ENCODE results near the gene ZMYND12. TPM values are rescaled to one million over a fixed set of nuclear protein-coding genes. Genes with fewer than 3 reads are reported as not detected.

Gene ZMYND12
- total RNA-seq, 1 experiment from 2014 or later: 1.7 TPM

DNA sequence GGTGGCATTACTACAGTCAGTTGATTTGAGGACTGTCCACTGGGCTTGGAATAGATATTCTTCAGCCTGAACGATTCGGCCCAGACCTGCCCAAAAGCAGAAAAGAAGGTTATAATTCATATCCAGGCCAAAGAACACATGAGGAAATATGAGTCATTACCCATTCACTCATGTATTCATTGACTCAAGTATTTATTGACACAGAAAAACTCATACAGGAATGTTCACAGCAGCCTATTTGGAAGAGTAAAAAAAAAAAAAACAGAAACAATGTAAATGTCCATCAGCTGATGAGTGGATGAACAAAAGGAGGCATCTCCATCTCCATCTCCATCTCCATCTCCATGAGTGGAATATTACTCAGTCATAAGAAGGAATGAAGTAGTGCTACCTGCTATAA is 15.9 kb downstream of the ZMYND12 start:
- Histone ChIP-seq H3K36me3 (ENCODE audit: low read depth) (no peaks in the 10 kb centered on the region), H3K27me3 (ENCODE audit: insufficient read depth, low read depth) (no peaks in the 10 kb centered on the region), H3K4me2 (peak overlapping the region; percentile 46), H3K9me3 (ENCODE audit: insufficient read depth, low read depth) (no peaks in the 10 kb centered on the region), H3K79me2 (ENCODE audit: low read depth) (no peaks in the 10 kb centered on the region), H2AFZ (no peak overlapping the region), H3K27ac (peak overlapping the region; percentile 38; the same call in 1 of the 2 replicates), H3F3A (ENCODE audit: insufficient read depth, low read depth) (peaks cover 11% of the 10 kb centered on the region), H4K20me1 (ENCODE audit: insufficient read depth) (no peaks in the 10 kb centered on the region), H3K4me1 (replicated peaks; ENCODE audit: insufficient read depth) (peaks cover 7% of the 10 kb centered on the region), H3K9me2 (ENCODE audit: insufficient read depth) (no peaks in the 10 kb centered on the region; the same call in 1 of the 2 replicates), H3K4me3 (no peak overlapping the region)
- ChIA-PET POLR2A (ENCODE audit: unreplicated experiment) (interaction anchor here (0.7 kb wide), 1 partner anchor 117 kb away, joined by 3 read pairs; no protein-coding TSS in a partner anchor), CTCF (interaction anchor here (0.7 kb wide), 1 partner anchor 127 kb away, joined by 4 read pairs; no protein-coding TSS in a partner anchor)
- intact Hi-C loops (cut with micrococcal nuclease; ENCODE audit: unreplicated experiment): no loop called here
- TF ChIP-seq, protein P1, sequence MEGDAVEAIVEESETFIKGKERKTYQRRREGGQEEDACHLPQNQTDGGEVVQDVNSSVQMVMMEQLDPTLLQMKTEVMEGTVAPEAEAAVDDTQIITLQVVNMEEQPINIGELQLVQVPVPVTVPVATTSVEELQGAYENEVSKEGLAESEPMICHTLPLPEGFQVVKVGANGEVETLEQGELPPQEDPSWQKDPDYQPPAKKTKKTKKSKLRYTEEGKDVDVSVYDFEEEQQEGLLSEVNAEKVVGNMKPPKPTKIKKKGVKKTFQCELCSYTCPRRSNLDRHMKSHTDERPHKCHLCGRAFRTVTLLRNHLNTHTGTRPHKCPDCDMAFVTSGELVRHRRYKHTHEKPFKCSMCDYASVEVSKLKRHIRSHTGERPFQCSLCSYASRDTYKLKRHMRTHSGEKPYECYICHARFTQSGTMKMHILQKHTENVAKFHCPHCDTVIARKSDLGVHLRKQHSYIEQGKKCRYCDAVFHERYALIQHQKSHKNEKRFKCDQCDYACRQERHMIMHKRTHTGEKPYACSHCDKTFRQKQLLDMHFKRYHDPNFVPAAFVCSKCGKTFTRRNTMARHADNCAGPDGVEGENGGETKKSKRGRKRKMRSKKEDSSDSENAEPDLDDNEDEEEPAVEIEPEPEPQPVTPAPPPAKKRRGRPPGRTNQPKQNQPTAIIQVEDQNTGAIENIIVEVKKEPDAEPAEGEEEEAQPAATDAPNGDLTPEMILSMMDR (conservative IDR thresholded peaks at IDR 0.05): no peak
- no peak for TF ChIP-seq EZH2 (IDR thresholded peaks at IDR 0.05; ENCODE audit: low read depth)
- no TSS peak for BruUV-seq (replicated peaks)
- DNase-seq: peak in 1 of 2 experiments; percentile 94

DNA sequence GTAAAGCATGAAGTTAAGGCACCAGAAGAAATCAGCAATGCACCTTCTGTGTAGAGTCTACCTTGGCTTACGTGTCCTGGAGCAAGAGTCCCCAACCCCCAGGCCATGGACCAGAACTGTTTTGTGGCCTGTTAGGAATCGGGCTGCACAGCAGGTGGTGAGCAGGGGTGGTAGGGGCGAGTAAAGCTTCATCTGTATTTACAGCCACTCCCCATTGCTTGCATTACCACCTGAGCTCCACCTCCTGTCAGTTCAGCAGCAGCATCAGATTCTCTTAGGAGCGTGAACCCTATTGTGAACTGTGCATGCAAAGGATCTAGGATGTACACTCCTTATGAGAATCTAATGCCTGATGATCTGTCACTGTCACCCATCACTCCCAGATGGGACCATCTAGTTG is 21.5 kb downstream of the ZMYND12 start:
- Histone ChIP-seq H3K79me2 (ENCODE audit: low read depth) (no peaks in the 10 kb centered on the region), H3K27me3 (ENCODE audit: insufficient read depth, low read depth) (no peaks in the 10 kb centered on the region), H3K4me1 (replicated peaks; ENCODE audit: insufficient read depth) (peaks cover 2% of the 10 kb centered on the region), H3K4me3 (no peak overlapping the region), H3K9me2 (ENCODE audit: insufficient read depth) (no peaks in the 10 kb centered on the region; the same call in 1 of the 2 replicates), H3F3A (ENCODE audit: insufficient read depth, low read depth) (peaks cover under 1% of the 10 kb centered on the region; the same call in 1 of the 2 replicates), H3K4me2 (no peak overlapping the region), H3K9me3 (ENCODE audit: insufficient read depth, low read depth) (no peaks in the 10 kb centered on the region), H4K20me1 (ENCODE audit: insufficient read depth) (no peaks in the 10 kb centered on the region), H2AFZ (no peak overlapping the region), H3K27ac (no peak overlapping the region), H3K36me3 (ENCODE audit: low read depth) (no peaks in the 10 kb centered on the region)
- ChIA-PET CTCF (no interaction called here), POLR2A (ENCODE audit: unreplicated experiment) (interaction anchor here (0.5 to 0.6 kb wide), 2 partner anchors 9 to 30 kb away, joined by 3 to 4 read pairs; no protein-coding TSS in a partner anchor)
- DNase-seq: no peak
- intact Hi-C loops (cut with micrococcal nuclease; ENCODE audit: unreplicated experiment): no loop called here
- BruUV-seq (replicated peaks): no TSS peak
- TF ChIP-seq, protein P1 (conservative IDR thresholded peaks at IDR 0.05): no peak

DNA sequence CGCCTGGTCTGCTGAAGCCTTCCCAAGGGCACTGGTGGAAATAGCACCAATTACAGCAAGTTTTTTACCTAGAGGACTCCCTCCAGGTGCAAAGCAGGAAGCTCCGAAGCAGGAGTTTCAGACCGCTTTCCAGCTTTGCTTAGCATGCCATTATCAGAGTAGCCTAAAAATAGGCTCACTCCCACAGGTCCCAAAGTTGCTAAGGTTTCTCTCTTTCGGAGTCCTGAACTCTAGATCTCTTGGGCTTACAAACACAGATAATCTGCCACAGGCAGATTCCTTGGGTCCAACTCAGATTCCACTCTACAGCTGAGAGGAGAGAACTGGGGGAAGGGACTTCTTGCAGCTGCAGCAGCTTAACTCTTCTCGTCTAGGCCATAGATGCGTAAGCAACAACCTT is 22.5 kb downstream of the ZMYND12 start:
- Histone ChIP-seq H3K4me3 (no peak overlapping the region), H3K27ac (no peak overlapping the region), H3K79me2 (ENCODE audit: low read depth) (no peaks in the 10 kb centered on the region), H3K4me2 (no peak overlapping the region), H3K36me3 (ENCODE audit: low read depth) (no peaks in the 10 kb centered on the region), H3F3A (ENCODE audit: insufficient read depth, low read depth) (no peaks in the 10 kb centered on the region), H4K20me1 (ENCODE audit: insufficient read depth) (no peaks in the 10 kb centered on the region), H3K9me2 (ENCODE audit: insufficient read depth) (no peaks in the 10 kb centered on the region; the same call in 1 of the 2 replicates), H2AFZ (no peak overlapping the region), H3K9me3 (ENCODE audit: insufficient read depth, low read depth) (no peaks in the 10 kb centered on the region), H3K4me1 (replicated peaks; ENCODE audit: insufficient read depth) (no peaks in the 10 kb centered on the region), H3K27me3 (ENCODE audit: insufficient read depth, low read depth) (no peaks in the 10 kb centered on the region)
- CTCF ChIA-PET: no interaction called here
- TF ChIP-seq, protein P1 (conservative IDR thresholded peaks at IDR 0.05): no peak
- no peak for TF ChIP-seq EZH2 (IDR thresholded peaks at IDR 0.05; ENCODE audit: low read depth)
- POLR2A ChIA-PET (ENCODE audit: unreplicated experiment): interaction anchor here (0.7 kb wide), 1 partner anchor 7 kb away, joined by 4 read pairs; no protein-coding TSS in a partner anchor
- no TSS peak for BruUV-seq (replicated peaks)
- no peak for DNase-seq
- intact Hi-C loops (cut with micrococcal nuclease; ENCODE audit: unreplicated experiment): no loop called here

Measured in PC-9 (cell line).